ENCODE results near the gene ANOS1. TPM values are rescaled to one million over a fixed set of nuclear protein-coding genes. Genes with fewer than 3 reads are reported as not detected.
A peak's percentile ranks its signal among the peaks of the same experiment; 100 is the strongest.
"Not testable (repeated sequence)": the region's sequence is repeated elsewhere in the genome, so short reads cannot be mapped to it uniquely, and the experiment has no call there.

The ANOS1 gene
- total RNA-seq, 1 experiment from 2014 or later: 0.91 TPM

DNA sequence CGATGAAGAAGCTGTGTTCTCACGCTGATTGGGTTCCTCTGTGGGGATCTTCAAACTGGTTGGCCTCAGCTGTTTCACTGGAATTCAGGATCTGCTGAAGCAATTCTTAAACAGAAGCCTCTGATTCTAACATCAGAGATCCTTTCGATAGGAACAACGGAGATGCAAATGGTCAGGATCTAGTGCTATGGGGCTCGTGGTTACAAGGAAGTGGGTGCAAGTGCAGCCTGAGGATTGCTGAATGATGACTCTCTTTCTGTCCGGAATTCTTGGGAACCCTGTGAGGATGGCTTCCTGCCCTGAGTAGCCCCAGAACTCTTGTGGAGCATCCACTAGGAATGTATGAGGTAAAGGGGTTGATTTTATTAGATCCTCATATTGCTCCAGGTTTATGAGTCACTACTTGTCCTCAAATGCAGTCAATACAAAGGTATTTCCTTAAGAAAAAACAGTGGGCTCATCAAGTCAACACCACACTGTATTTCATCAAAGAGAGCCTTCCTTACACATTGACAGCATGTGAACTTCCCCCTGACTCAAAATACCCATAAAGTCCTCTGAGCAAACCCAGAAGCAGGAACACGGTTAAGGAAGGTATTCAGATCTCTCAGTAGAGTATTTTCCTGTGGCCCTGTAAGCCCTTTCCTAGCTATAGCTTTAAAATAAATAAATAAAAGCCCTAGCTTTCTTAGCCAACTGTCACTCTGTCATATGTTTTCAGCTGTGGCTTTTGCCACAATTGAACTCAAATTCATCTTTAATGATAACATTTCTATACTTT is 25.9 kb upstream of the ANOS1 start:
- H3K9me3 Mint-ChIP-seq (ENCODE audit: unreplicated experiment); H3K36me3 ChIP-seq (ENCODE audit: control insufficient read depth, insufficient read depth, low read length); H3K4me1 Mint-ChIP-seq (ENCODE audit: low read depth, unreplicated experiment); H3K4me3 ChIP-seq (ENCODE audit: low read depth, low read length); BruUV-seq (replicated peaks); H3K4me3 Mint-ChIP-seq (ENCODE audit: unreplicated experiment); H3K9me3 ChIP-seq; POLR2A ChIA-PET; H3K36me3 Mint-ChIP-seq (ENCODE audit: insufficient read depth, unreplicated experiment); intact Hi-C loops (cut with micrococcal nuclease; ENCODE audit: unreplicated experiment); DNase-seq; CTCF ChIA-PET; H3K27me3 ChIP-seq (replicated peaks; ENCODE audit: control insufficient read depth, insufficient read depth, low read length); H3K27ac Mint-ChIP-seq (ENCODE audit: unreplicated experiment); H3K4me1 ChIP-seq: not testable (repeated sequence)
- H3K27me3 Mint-ChIP-seq (ENCODE audit: insufficient read depth, unreplicated experiment): peaks cover 18% of the 10 kb centered on the region

DNA sequence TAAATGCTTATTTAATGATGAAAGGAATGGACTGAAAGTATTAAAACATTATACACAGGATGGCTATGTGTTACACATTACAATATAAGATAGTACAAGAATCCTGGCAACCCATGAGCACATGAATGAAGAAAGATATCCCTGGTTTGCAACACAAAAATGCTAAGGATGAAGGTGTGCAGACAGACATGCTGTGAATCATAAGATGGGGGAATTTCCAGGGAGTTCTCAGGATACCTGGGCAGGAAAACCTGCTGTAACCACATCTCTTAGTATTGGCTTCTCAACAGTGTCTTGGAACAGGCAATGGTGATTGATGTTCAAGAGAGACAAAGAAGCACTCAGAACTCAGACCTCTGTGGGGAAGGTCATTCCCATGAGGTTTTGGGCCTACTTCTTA is 23.9 kb upstream of the ANOS1 start:
- TF ChIP-seq, protein P1, sequence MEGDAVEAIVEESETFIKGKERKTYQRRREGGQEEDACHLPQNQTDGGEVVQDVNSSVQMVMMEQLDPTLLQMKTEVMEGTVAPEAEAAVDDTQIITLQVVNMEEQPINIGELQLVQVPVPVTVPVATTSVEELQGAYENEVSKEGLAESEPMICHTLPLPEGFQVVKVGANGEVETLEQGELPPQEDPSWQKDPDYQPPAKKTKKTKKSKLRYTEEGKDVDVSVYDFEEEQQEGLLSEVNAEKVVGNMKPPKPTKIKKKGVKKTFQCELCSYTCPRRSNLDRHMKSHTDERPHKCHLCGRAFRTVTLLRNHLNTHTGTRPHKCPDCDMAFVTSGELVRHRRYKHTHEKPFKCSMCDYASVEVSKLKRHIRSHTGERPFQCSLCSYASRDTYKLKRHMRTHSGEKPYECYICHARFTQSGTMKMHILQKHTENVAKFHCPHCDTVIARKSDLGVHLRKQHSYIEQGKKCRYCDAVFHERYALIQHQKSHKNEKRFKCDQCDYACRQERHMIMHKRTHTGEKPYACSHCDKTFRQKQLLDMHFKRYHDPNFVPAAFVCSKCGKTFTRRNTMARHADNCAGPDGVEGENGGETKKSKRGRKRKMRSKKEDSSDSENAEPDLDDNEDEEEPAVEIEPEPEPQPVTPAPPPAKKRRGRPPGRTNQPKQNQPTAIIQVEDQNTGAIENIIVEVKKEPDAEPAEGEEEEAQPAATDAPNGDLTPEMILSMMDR (IDR thresholded peaks at IDR 0.05; ENCODE audit: insufficient read depth in 1 of 2, low read depth in 1 of 2, low read length in 1 of 2, severe bottlenecking in 1 of 2, unreplicated experiment in 1 of 2): no peak
- no peak overlapping the region for H3K4me3 Mint-ChIP-seq (ENCODE audit: unreplicated experiment)
- H3K4me3 ChIP-seq (ENCODE audit: low read depth, low read length): no peak overlapping the region
- H3K27me3 Mint-ChIP-seq (ENCODE audit: insufficient read depth, unreplicated experiment): peaks cover 18% of the 10 kb centered on the region
- no peaks in the 10 kb centered on the region for H3K36me3 Mint-ChIP-seq (ENCODE audit: insufficient read depth, unreplicated experiment)
- no peaks in the 10 kb centered on the region for H3K9me3 Mint-ChIP-seq (ENCODE audit: unreplicated experiment)
- BruUV-seq (replicated peaks): no TSS peak
- ChIA-PET CTCF (no interaction called here), POLR2A (no interaction called here)
- H3K27ac Mint-ChIP-seq (ENCODE audit: unreplicated experiment): no peak overlapping the region
- DNase-seq: no peak
- H3K9me3 ChIP-seq: no peaks in the 10 kb centered on the region
- no peaks in the 10 kb centered on the region for H3K27me3 ChIP-seq (replicated peaks; ENCODE audit: control insufficient read depth, insufficient read depth, low read length)
- no peaks in the 10 kb centered on the region for H3K4me1 Mint-ChIP-seq (ENCODE audit: low read depth, unreplicated experiment)
- no peaks in the 10 kb centered on the region for H3K4me1 ChIP-seq
- intact Hi-C loops (cut with micrococcal nuclease; ENCODE audit: unreplicated experiment): no loop called here
- no peaks in the 10 kb centered on the region for H3K36me3 ChIP-seq (ENCODE audit: control insufficient read depth, insufficient read depth, low read length)

DNA sequence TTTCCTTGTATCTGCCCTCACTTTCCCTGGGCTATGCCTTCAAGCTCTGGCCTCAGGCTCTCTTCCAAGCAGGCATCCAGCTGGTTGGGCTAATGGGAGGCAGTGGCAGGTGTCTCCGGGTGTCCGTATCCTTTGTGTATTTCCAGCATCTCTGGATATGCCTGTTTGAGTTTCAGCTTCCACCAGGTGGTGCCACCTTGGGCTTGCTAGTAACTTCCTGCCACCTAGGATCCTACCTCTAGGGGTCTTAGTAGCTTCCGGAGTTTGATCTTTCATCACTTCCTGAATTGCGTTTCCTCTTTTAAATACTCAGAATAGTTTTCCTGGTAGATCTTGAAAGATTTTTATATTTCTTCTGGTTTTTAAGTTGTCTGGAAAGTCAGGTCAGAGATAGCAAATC is 23.2 kb upstream of the ANOS1 start:
- Mint-ChIP-seq H3K4me1 (ENCODE audit: low read depth, unreplicated experiment) (no peaks in the 10 kb centered on the region), H3K4me3 (ENCODE audit: unreplicated experiment) (no peak overlapping the region), H3K9me3 (ENCODE audit: unreplicated experiment) (no peaks in the 10 kb centered on the region), H3K27ac (ENCODE audit: unreplicated experiment) (no peak overlapping the region), H3K36me3 (ENCODE audit: insufficient read depth, unreplicated experiment) (no peaks in the 10 kb centered on the region), H3K27me3 (ENCODE audit: insufficient read depth, unreplicated experiment) (peaks cover 18% of the 10 kb centered on the region)
- intact Hi-C loops (cut with micrococcal nuclease; ENCODE audit: unreplicated experiment): no loop called here
- no peak overlapping the region for H3K4me3 ChIP-seq (ENCODE audit: low read depth, low read length)
- ChIA-PET POLR2A (no interaction called here), CTCF (interaction anchor here (0.6 kb wide), 1 partner anchor 9 kb away, joined by 3 read pairs; no protein-coding TSS in a partner anchor)
- TF ChIP-seq, protein P1 (IDR thresholded peaks at IDR 0.05; ENCODE audit: insufficient read depth in 1 of 2, low read depth in 1 of 2, low read length in 1 of 2, severe bottlenecking in 1 of 2, unreplicated experiment in 1 of 2): peak in 1 of 2 experiments; percentile 19
- H3K27me3 ChIP-seq (replicated peaks; ENCODE audit: control insufficient read depth, insufficient read depth, low read length): no peaks in the 10 kb centered on the region
- H3K4me1 ChIP-seq: no peaks in the 10 kb centered on the region
- DNase-seq: peak in 1 of 2 experiments; percentile 9
- no TSS peak for BruUV-seq (replicated peaks)
- H3K9me3 ChIP-seq: no peaks in the 10 kb centered on the region
- H3K36me3 ChIP-seq (ENCODE audit: control insufficient read depth, insufficient read depth, low read length): no peaks in the 10 kb centered on the region
